ENCODE data around the gene PORCN. TPM values are rescaled to one million over a fixed set of nuclear protein-coding genes. Genes with fewer than 3 reads are reported as not detected.

Gene PORCN
- total and polyA plus RNA-seq, 9 of the 15 experiments (the other 6 are each of a cell fraction or from before 2014, with no cell fraction given) = 0.34 to 5.1 (median 2.8) TPM

DNA sequence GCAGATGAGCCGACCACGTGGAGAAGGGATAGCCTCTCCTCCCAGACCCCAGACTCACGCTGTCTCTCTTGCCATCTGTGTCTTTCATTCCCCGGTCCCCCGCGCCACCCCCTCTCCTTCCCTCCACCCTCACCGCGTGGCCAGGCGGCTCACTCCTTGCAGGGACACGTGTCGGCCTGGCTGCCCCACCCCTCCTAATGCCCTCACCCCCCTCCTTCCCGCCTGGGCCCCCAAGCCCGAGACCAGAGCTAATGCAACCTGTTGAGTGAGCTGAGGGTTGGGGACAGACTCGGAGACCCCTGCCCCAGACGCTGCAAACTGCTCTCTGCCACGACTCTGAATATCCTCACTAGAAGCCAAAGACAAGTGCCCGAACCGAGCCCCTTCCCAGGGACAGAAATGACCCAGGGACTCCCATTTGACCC is 40.5 kb upstream of the PORCN start (continued):
- TF ChIP-seq, protein P1, sequence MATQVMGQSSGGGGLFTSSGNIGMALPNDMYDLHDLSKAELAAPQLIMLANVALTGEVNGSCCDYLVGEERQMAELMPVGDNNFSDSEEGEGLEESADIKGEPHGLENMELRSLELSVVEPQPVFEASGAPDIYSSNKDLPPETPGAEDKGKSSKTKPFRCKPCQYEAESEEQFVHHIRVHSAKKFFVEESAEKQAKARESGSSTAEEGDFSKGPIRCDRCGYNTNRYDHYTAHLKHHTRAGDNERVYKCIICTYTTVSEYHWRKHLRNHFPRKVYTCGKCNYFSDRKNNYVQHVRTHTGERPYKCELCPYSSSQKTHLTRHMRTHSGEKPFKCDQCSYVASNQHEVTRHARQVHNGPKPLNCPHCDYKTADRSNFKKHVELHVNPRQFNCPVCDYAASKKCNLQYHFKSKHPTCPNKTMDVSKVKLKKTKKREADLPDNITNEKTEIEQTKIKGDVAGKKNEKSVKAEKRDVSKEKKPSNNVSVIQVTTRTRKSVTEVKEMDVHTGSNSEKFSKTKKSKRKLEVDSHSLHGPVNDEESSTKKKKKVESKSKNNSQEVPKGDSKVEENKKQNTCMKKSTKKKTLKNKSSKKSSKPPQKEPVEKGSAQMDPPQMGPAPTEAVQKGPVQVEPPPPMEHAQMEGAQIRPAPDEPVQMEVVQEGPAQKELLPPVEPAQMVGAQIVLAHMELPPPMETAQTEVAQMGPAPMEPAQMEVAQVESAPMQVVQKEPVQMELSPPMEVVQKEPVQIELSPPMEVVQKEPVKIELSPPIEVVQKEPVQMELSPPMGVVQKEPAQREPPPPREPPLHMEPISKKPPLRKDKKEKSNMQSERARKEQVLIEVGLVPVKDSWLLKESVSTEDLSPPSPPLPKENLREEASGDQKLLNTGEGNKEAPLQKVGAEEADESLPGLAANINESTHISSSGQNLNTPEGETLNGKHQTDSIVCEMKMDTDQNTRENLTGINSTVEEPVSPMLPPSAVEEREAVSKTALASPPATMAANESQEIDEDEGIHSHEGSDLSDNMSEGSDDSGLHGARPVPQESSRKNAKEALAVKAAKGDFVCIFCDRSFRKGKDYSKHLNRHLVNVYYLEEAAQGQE (IDR thresholded peaks at IDR 0.05; ENCODE audit: borderline replicate concordance) = no peak
- TF ChIP-seq, protein P1 (CRISPR knock-in tag; IDR thresholded peaks at IDR 0.05; ENCODE audit: low read depth) = no peak
